H1 (cell line): ENCODE measurements around the gene DHTKD1. TPM values are rescaled to one million over a fixed set of nuclear protein-coding genes. Genes with fewer than 3 reads are reported as not detected.

Experiments
- CBX8 ChIP-seq: fragments of 300-800, 300-1000 bp; sonication (generic); IDR thresholded peaks from 2 replicates; pipeline ENCODE4 v1.7.1; 2016; ENCODE audit warnings: low read depth, low read length, borderline replicate concordance
- EP300 ChIP-seq, 2 experiments: IDR thresholded peaks; 1 replicate in 1 of 2; 2 replicates in 1 of 2; pipeline ENCODE4 v1.6.1; 2011 to 2012; ENCODE audit warnings: low read depth in 2 of 2, low read length in 2 of 2, mild to moderate bottlenecking in 2 of 2, borderline replicate concordance in 1 of 2, inconsistent platforms in 1 of 2, moderate library complexity in 1 of 2
- KDM1A ChIP-seq: fragments of 200-600, 300-600 bp; sonication (generic); IDR thresholded peaks from 2 replicates; pipeline ENCODE4 v1.7.1; 2016; ENCODE audit warnings: mild to moderate bottlenecking, low read length, borderline replicate concordance
- RBBP5 ChIP-seq: IDR thresholded peaks from 2 replicates; pipeline ENCODE4 v1.7.1; 2012; ENCODE audit warnings: low read depth, mild to moderate bottlenecking, inconsistent platforms, low read length, moderate library complexity, borderline replicate concordance
- SIRT6 ChIP-seq: IDR thresholded peaks from one replicate; pipeline ENCODE4 v1.7.1; 2012; ENCODE audit warnings: low read length, inconsistent platforms
- SRF ChIP-seq: IDR thresholded peaks from 2 replicates; pipeline ENCODE4 v1.6.1; 2011; ENCODE audit warnings: mild to moderate bottlenecking, low read depth, low read length, moderate library complexity
- polyA plus RNA-seq, 7 experiments: library from polyadenylated mRNA; depleted of rRNA in 3 of 7; stranded (reverse) in 5 of 7; unstranded in 2 of 7; fragments of >200 nt in 5 of 7; fragments of 200-250 nt in 2 of 7; gene quantifications; 1 replicate in 5 of 7; 2 replicates in 1 of 7; 4 replicates in 1 of 7; pipeline versions ENCODE4 v1.2.1 to v1.2.3, GENCODE V29; 2011 to 2013; ENCODE audit warnings: missing spikeins in 2 of 7, mixed read lengths in 2 of 7
- total RNA-seq: library from RNA; stranded (reverse); fragmentation: NEBNext Ultra II Directional; extraction: Animal tissue kit (Norgen Biotek cat#: 25700); gene quantifications from 2 replicates; pipeline ENCODE4 v1.2.1, GENCODE V29; 2021

DHTKD1 gene
- total and polyA plus RNA-seq, 2 of the 8 experiments (the other 6 are each of a cell fraction or from before 2014, with no cell fraction given): 49.8 to 74.9 TPM

- TF ChIP-seq RBBP5: no peak
- no peak for TF ChIP-seq CBX8
- TF ChIP-seq SRF: no peak
- no peak for TF ChIP-seq SIRT6
- no peak for TF ChIP-seq EP300 (IDR thresholded peaks at IDR 0.05; ENCODE audit: borderline replicate concordance in 1 of 2, low read depth in 2 of 2, low read length in 2 of 2)
- no peak for TF ChIP-seq KDM1A
Observed at GRCh38 chr10:12050528-12050927, 18.2 kb upstream of the DHTKD1 start (continued).
